ENCODE results near the gene NDUFV1. TPM values are rescaled to one million over a fixed set of nuclear protein-coding genes. Genes with fewer than 3 reads are reported as not detected.
A peak's percentile ranks its signal among the peaks of the same experiment; 100 is the strongest.
"Not testable (repeated sequence)": the region's sequence is repeated elsewhere in the genome, so short reads cannot be mapped to it uniquely, and the experiment has no call there.

NDUFV1 gene
- total RNA-seq, 1 experiment from 2014 or later: 412 TPM

- in situ Hi-C loops (cut with HindIII; ENCODE audit: low sequenced_read_pairs); DNase-seq (ENCODE audit: low spot score): not testable (repeated sequence)
Observed at GRCh38 chr11:67620621-67621020, 13.9 kb downstream of the NDUFV1 start.

GRCh38 chr11:67621928-67622327 is 15.2 kb downstream of the NDUFV1 start:
- in situ Hi-C loops (cut with HindIII; ENCODE audit: low sequenced_read_pairs); DNase-seq (ENCODE audit: low spot score): not testable (repeated sequence)

- DNase-seq (ENCODE audit: low spot score); in situ Hi-C loops (cut with HindIII; ENCODE audit: low sequenced_read_pairs): not testable (repeated sequence)
Observed at GRCh38 chr11:67622905-67623304, 16.2 kb downstream of the NDUFV1 start.

- in situ Hi-C loops (cut with HindIII; ENCODE audit: low sequenced_read_pairs): not testable (repeated sequence)
Observed at GRCh38 chr11:67623795-67624194, 17.1 kb downstream of the NDUFV1 start.

GRCh38 chr11:67626131-67626833 is 19.5 kb downstream of the NDUFV1 start:
- DNase-seq (ENCODE audit: low spot score); in situ Hi-C loops (cut with HindIII; ENCODE audit: low sequenced_read_pairs): not testable (repeated sequence)

More at GRCh38 chr11:67623795-67624194, 17.1 kb downstream of the NDUFV1 start:
- DNase-seq (ENCODE audit: low spot score): not testable (repeated sequence)

- no peak for DNase-seq (ENCODE audit: low spot score)
Observed at GRCh38 chr11:67626970-67627369, 20.2 kb downstream of the NDUFV1 start.

GRCh38 chr11:67627441-67627811 is 20.7 kb downstream of the NDUFV1 start:
- DNase-seq (ENCODE audit: low spot score): no peak
- in situ Hi-C loops (cut with HindIII; ENCODE audit: low sequenced_read_pairs): no loop called here

More at GRCh38 chr11:67626970-67627369, 20.2 kb downstream of the NDUFV1 start:
- in situ Hi-C loops (cut with HindIII; ENCODE audit: low sequenced_read_pairs): no loop called here

- in situ Hi-C loops (cut with HindIII; ENCODE audit: low sequenced_read_pairs): no loop called here
- no peak for DNase-seq (ENCODE audit: low spot score)
Observed at GRCh38 chr11:67627812-67628624, 21.3 kb downstream of the NDUFV1 start.

- in situ Hi-C loops (cut with HindIII; ENCODE audit: low sequenced_read_pairs): no loop called here
- DNase-seq (ENCODE audit: low spot score): no peak
Observed at GRCh38 chr11:67628710-67629385, 22.1 kb downstream of the NDUFV1 start.

GRCh38 chr11:67629386-67630227 is 22.9 kb downstream of the NDUFV1 start, which contains the start of gene NUDT8:
TSS of gene NUDT8 (minus strand) at chr11:67629937. CDS start at chr11:67629911, 26 bp downstream.
- peak; percentile 76 for DNase-seq (ENCODE audit: low spot score)
- in situ Hi-C loops (cut with HindIII; ENCODE audit: low sequenced_read_pairs): no loop called here

- in situ Hi-C loops (cut with HindIII; ENCODE audit: low sequenced_read_pairs): no loop called here
- DNase-seq (ENCODE audit: low spot score): peak; percentile 97
Observed at GRCh38 chr11:67630228-67630942, 23.6 kb downstream of the NDUFV1 start.

GRCh38 chr11:67630943-67631331 is 24.2 kb downstream of the NDUFV1 start:
- in situ Hi-C loops (cut with HindIII; ENCODE audit: low sequenced_read_pairs): no loop called here
- DNase-seq (ENCODE audit: low spot score): no peak

GRCh38 chr11:67631411-67631810 is 24.7 kb downstream of the NDUFV1 start:
- in situ Hi-C loops (cut with HindIII; ENCODE audit: low sequenced_read_pairs): no loop called here
- no peak for DNase-seq (ENCODE audit: low spot score)

- in situ Hi-C loops (cut with HindIII; ENCODE audit: low sequenced_read_pairs): no loop called here
- DNase-seq (ENCODE audit: low spot score): no peak
Observed at GRCh38 chr11:67631853-67632174, 25.1 kb downstream of the NDUFV1 start.

- in situ Hi-C loops (cut with HindIII; ENCODE audit: low sequenced_read_pairs): no loop called here
- DNase-seq (ENCODE audit: low spot score): no peak
Observed at GRCh38 chr11:67632175-67632981, 25.6 kb downstream of the NDUFV1 start.

- in situ Hi-C loops (cut with HindIII; ENCODE audit: low sequenced_read_pairs): no loop called here
- DNase-seq (ENCODE audit: low spot score): no peak
Observed at GRCh38 chr11:67632982-67633755, 26.4 kb downstream of the NDUFV1 start.

Measured in G401 (cell line).